HCT116 (cell line): ENCODE measurements around the gene SLC9A2.

Source experiments
- CTCF ChIP-seq, 3 experiments: fragments of 200-600 bp in 1 of 3; sonication (generic) in 1 of 3; IDR thresholded peaks in 2 of 3; conservative IDR thresholded peaks in 1 of 3; 2 replicates each; pipeline ENCODE4 v1.5.1; 2012 to 2017; ENCODE audit warnings: low read depth in 2 of 3, low read length in 2 of 3, antibody characterized with exemption in 1 of 3, borderline replicate concordance in 1 of 3, control low read depth in 1 of 3, mild to moderate bottlenecking in 1 of 3, mixed read lengths in 1 of 3, mixed run types in 1 of 3, moderate library complexity in 1 of 3; ENCODE audit not compliant: insufficient read depth in 1 of 3
- EGR1 ChIP-seq: IDR thresholded peaks from 2 replicates; pipeline ENCODE4 v1.6.1; 2012; ENCODE audit warnings: low read depth
- EZH2 ChIP-seq: fragments of 200-600 bp; sonication (generic); IDR thresholded peaks from 2 replicates; pipeline ENCODE4 v1.6.1; 2017; ENCODE audit warnings: antibody characterized with exemption, mixed run types
- EZH2phosphoT487 ChIP-seq: fragments of 200-600 bp; IDR thresholded peaks from 2 replicates; pipeline ENCODE4 v1.6.1; 2018; ENCODE audit warnings: antibody characterized with exemption, borderline replicate concordance
- JUND ChIP-seq: IDR thresholded peaks from 2 replicates; pipeline ENCODE4 v1.6.1; 2012
- MAX ChIP-seq: IDR thresholded peaks from 2 replicates; pipeline ENCODE4 v1.6.1; 2012
- POLR2A ChIP-seq: IDR thresholded peaks from 2 replicates; pipeline ENCODE4 v1.7.0; 2011; ENCODE audit warnings: borderline replicate concordance; ENCODE audit not compliant: insufficient read depth, insufficient read length; ENCODE audit errors: extremely low read depth
- RAD21 ChIP-seq: IDR thresholded peaks from 2 replicates; pipeline ENCODE4 v1.6.1; 2012; ENCODE audit warnings: low read depth, mild to moderate bottlenecking
- REST ChIP-seq: IDR thresholded peaks from 2 replicates; pipeline ENCODE4 v1.6.1; 2012; ENCODE audit warnings: low read depth
- SIN3A ChIP-seq: IDR thresholded peaks from 2 replicates; pipeline ENCODE4 v1.6.1; 2012; ENCODE audit warnings: low read depth
- SRF ChIP-seq: IDR thresholded peaks from 2 replicates; pipeline ENCODE4 v1.6.1; 2012; ENCODE audit warnings: low read depth
- YY1 ChIP-seq: IDR thresholded peaks from 2 replicates; pipeline ENCODE4 v1.6.1; 2011; ENCODE audit warnings: low read length, low read depth, moderate library complexity, mild to moderate bottlenecking; ENCODE audit not compliant: insufficient replicate concordance; ENCODE audit errors: extremely low read depth
- ZBTB33 ChIP-seq: IDR thresholded peaks from 2 replicates; pipeline ENCODE4 v1.6.1; 2011; ENCODE audit warnings: mild to moderate bottlenecking, low read length, moderate library complexity; ENCODE audit not compliant: insufficient replicate concordance; ENCODE audit errors: extremely low read depth
- ZNF274 ChIP-seq: fragments of 200-500 bp; sonication (Bioruptor generic); IDR thresholded peaks from 2 replicates; pipeline ENCODE4 v1.6.1; 2014; ENCODE audit warnings: mild to moderate bottlenecking, low read depth, low read length, inconsistent platforms

GRCh38 chr2:102601730-102602129 lies 17.6 kb upstream of the SLC9A2 start:
- TF ChIP-seq SIN3A (no peak), CTCF (IDR thresholded peaks at IDR 0.05 in 2 of 3, conservative IDR thresholded peaks at IDR 0.05 in 1 of 3; ENCODE audit: borderline replicate concordance in 1 of 3, insufficient read depth in 1 of 3, low read depth in 2 of 3, low read length in 2 of 3) (no peak), ZNF274 (no peak), POLR2A (no peak), YY1 (no peak), REST (no peak), MAX (no peak), ZBTB33 (no peak), EZH2 (no peak), JUND (no peak), RAD21 (no peak), EGR1 (no peak), EZH2phosphoT487 (no peak), SRF (no peak)
